Putamen (tissue), 1 donor: Measurements from ENCODE around the gene ATP1A4.

ENCODE experiments used
- DNase-seq: peaks from one replicate; pipeline ENCODE4 v3.0.0-alpha.2; 2016; ENCODE audit warnings: low spot score

ATP1A4 gene

GRCh38 chr1:160206421-160207117 lies 55.2 kb downstream of the ATP1A4 start:
- DNase-seq: no peak

GRCh38 chr1:160207118-160207650 lies 55.8 kb downstream of the ATP1A4 start:
- DNase-seq: no peak

GRCh38 chr1:160207771-160208556 lies 56.6 kb downstream of the ATP1A4 start:
- no peak for DNase-seq

GRCh38 chr1:160208557-160209320 lies 57.3 kb downstream of the ATP1A4 start:
- no peak for DNase-seq

- peak; percentile 64 for DNase-seq
These were observed 58.1 kb downstream of the ATP1A4 start for GRCh38 chr1:160209321-160210046.

- no peak for DNase-seq
These were observed 59.2 kb downstream of the ATP1A4 start for GRCh38 chr1:160210561-160210960.

- DNase-seq: peak; percentile 80
These were observed 59.8 kb downstream of the ATP1A4 start for GRCh38 chr1:160211046-160211790.

- no peak for DNase-seq
These were observed 63.2 kb downstream of the ATP1A4 start for GRCh38 chr1:160214481-160215140.

- DNase-seq: no peak
These were observed 64.9 kb downstream of the ATP1A4 start for GRCh38 chr1:160216301-160216700.

GRCh38 chr1:160217481-160218051 lies 66.2 kb downstream of the ATP1A4 start:
- no peak for DNase-seq

- peak; percentile 79 for DNase-seq
These were observed 67.9 kb downstream of the ATP1A4 start for GRCh38 chr1:160219062-160219929.

- no peak for DNase-seq
These were observed 68.9 kb downstream of the ATP1A4 start for GRCh38 chr1:160220301-160220700.

- DNase-seq: no peak
These were observed 69.7 kb downstream of the ATP1A4 start for GRCh38 chr1:160221089-160221488.

- no peak for DNase-seq
These were observed 71.1 kb downstream of the ATP1A4 start for GRCh38 chr1:160222546-160222945.

- no peak for DNase-seq
These were observed 73.2 kb downstream of the ATP1A4 start for GRCh38 chr1:160224606-160225005.

- no peak for DNase-seq
These were observed 73.9 kb downstream of the ATP1A4 start for GRCh38 chr1:160225345-160225744.

GRCh38 chr1:160226623-160227022 lies 75.2 kb downstream of the ATP1A4 start:
- DNase-seq: no peak

- no peak for DNase-seq
These were observed 75.6 kb downstream of the ATP1A4 start for GRCh38 chr1:160227034-160227433.

GRCh38 chr1:160227561-160227960 lies 76.2 kb downstream of the ATP1A4 start:
- no peak for DNase-seq
